ENCODE measurements around the gene SMIM14. TPM values are rescaled to one million over a fixed set of nuclear protein-coding genes. Genes with fewer than 3 reads are reported as not detected.

The SMIM14 gene
- total RNA-seq, 3 donors from 2014 or later: 69.5 to 142 (median 123) TPM

- H3K36me3 ChIP-seq (ENCODE audit: low read depth): no peaks in the 10 kb centered on the region
- H3K4me1 ChIP-seq (ENCODE audit: low read depth): peaks cover 7% of the 10 kb centered on the region
- H3K4me3 ChIP-seq: no peak overlapping the region
- TF ChIP-seq CTCF (IDR thresholded peaks at IDR 0.05): no peak
- intact Hi-C loops (cut with DNase I, micrococcal nuclease): no loop called here
- ATAC-seq (no peak), DNase-seq (no peak)
- H3K9me3 ChIP-seq: no peaks in the 10 kb centered on the region
Observed at GRCh38 chr4:39502019-39502663, 136.5 kb downstream of the SMIM14 start.

- no peak for TF ChIP-seq CTCF (IDR thresholded peaks at IDR 0.05)
- Histone ChIP-seq H3K4me3 (no peak overlapping the region), H3K9me3 (no peaks in the 10 kb centered on the region), H3K4me1 (ENCODE audit: low read depth) (no peaks in the 10 kb centered on the region), H3K36me3 (ENCODE audit: low read depth) (no peaks in the 10 kb centered on the region)
- DNase-seq (no peak), ATAC-seq (no peak)
- intact Hi-C loops (cut with DNase I, micrococcal nuclease): no loop called here
Observed at GRCh38 chr4:39498727-39499020, 140.0 kb downstream of the SMIM14 start.

- Histone ChIP-seq H3K4me1 (ENCODE audit: low read depth) (no peaks in the 10 kb centered on the region), H3K4me3 (no peak overlapping the region), H3K36me3 (ENCODE audit: low read depth) (no peaks in the 10 kb centered on the region), H3K9me3 (no peaks in the 10 kb centered on the region)
- ATAC-seq (no peak), DNase-seq (no peak)
- TF ChIP-seq CTCF (IDR thresholded peaks at IDR 0.05): no peak
- intact Hi-C loops (cut with DNase I, micrococcal nuclease): no loop called here
Observed at GRCh38 chr4:39497909-39498726, 140.5 kb downstream of the SMIM14 start.

Other genes starting within 250 kb of the SMIM14 start
- 1 to 10 TPM in 1 of 3 donors, under 1 TPM in 2; 0.44 to 1.0 (median 0.92) TPM for gene KLB, start 231.9 kb downstream of the SMIM14 start, total RNA-seq
- gene RPL9, start 179.9 kb downstream of the SMIM14 start, total RNA-seq: 1,000 to 10,000 TPM in 2 of 3 donors, 100 to 1,000 TPM in 1; 771 to 1,260 (median 1,019) TPM
- gene LIAS, start 179.8 kb downstream of the SMIM14 start, total RNA-seq: 10 to 100 TPM; 16.5 to 30.1 (median 22.4) TPM
- gene UGDH, start 111.4 kb downstream of the SMIM14 start, total RNA-seq: 100 to 1,000 TPM; 148 to 352 (median 263) TPM
- gene UBE2K, start 59.3 kb upstream of the SMIM14 start, total RNA-seq: 10 to 100 TPM; 82.0 to 89.0 (median 86.7) TPM

Data from mucosa of descending colon (tissue), 3 donors.